SU-DHL-6 (cell line): ENCODE measurements around the gene MYO10.

ENCODE experiments used
- EZH2phosphoT487 ChIP-seq: fragments of 200-600 bp; sonication (generic), shearing (Covaris generic); conservative IDR thresholded peaks from 2 replicates; pipeline ENCODE4 v1.6.1; 2018; ENCODE audit warnings: mild to moderate bottlenecking, antibody characterized with exemption, low read length, moderate library complexity, mixed read lengths
- TF ChIP-seq, protein P1 (sequence below): fragments of 200-600 bp; sonication (generic); IDR thresholded peaks from one replicate; pipeline ENCODE4 v1.5.1; 2017; ENCODE audit warnings: antibody characterized with exemption, mild to moderate bottlenecking, low read length, moderate library complexity; ENCODE audit not compliant: insufficient read depth, poor library complexity, severe bottlenecking

DNA sequence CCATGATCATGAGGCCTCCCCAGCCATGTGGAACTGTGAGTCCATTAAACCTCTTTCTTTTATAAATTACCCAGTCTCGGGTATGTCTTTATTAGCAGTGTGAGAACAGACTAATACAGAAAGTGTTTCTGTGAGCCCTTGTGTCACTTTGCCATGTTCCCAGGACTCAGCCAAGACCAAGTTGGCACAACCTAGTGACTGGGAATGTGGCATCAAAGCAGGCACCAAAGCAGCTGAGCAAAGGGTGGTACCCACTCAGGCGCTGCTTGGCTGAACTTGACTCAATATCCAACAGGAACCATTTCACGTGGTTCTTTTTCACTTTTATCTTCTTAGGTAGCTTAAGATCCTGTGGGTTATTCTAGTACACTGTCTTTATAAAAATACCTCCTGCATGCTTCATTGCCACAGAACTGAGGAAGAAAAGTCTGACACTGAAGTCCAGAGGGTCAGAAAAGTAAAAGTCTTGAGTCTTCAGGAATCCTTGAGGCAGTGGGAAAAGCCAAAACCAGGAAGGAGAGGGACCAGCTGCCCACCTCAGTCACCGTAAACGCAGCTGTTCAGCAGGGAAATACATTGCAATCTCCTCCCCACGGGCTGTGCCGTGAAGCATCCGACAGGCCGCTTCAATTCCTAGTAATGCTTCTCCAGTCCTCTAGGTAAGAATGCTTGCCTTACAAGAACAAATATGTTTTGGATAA, 228.8 kb downstream of the MYO10 start:
- TF ChIP-seq, protein P1, sequence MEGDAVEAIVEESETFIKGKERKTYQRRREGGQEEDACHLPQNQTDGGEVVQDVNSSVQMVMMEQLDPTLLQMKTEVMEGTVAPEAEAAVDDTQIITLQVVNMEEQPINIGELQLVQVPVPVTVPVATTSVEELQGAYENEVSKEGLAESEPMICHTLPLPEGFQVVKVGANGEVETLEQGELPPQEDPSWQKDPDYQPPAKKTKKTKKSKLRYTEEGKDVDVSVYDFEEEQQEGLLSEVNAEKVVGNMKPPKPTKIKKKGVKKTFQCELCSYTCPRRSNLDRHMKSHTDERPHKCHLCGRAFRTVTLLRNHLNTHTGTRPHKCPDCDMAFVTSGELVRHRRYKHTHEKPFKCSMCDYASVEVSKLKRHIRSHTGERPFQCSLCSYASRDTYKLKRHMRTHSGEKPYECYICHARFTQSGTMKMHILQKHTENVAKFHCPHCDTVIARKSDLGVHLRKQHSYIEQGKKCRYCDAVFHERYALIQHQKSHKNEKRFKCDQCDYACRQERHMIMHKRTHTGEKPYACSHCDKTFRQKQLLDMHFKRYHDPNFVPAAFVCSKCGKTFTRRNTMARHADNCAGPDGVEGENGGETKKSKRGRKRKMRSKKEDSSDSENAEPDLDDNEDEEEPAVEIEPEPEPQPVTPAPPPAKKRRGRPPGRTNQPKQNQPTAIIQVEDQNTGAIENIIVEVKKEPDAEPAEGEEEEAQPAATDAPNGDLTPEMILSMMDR: no peak
- TF ChIP-seq EZH2phosphoT487: no peak
